ENCODE results near the gene HRG. TPM values are rescaled to one million over a fixed set of nuclear protein-coding genes. Genes with fewer than 3 reads are reported as not detected.

Gene HRG
- total and polyA plus RNA-seq, 2 of the 8 experiments (the other 6 are each of a cell fraction or from before 2014, with no cell fraction given) = 0.03 to 0.15 TPM

- no peaks in the 10 kb centered on the region for H3K36me3 ChIP-seq (ENCODE audit: control insufficient read depth in 2 of 4, insufficient read depth in 4 of 4, low read length in 3 of 4)
- no peak overlapping the region for H2BK120ac ChIP-seq (replicated peaks; ENCODE audit: low read depth, low read length)
- no peak overlapping the region for H3K4ac ChIP-seq (replicated peaks; ENCODE audit: insufficient read length, low read depth, low read length)
- FAIRE-seq (no peak), DNase-seq (ENCODE audit: low read depth in 1 of 2, low spot score in 2 of 2) (no peak)
- ChIA-PET POLR2A (ENCODE audit: partially characterized antibody) (interaction anchor here (1.0 to 2.1 kb wide), 4 partner anchors 10 to 151 kb away, joined by 3 to 5 read pairs (median 4); no protein-coding TSS in a partner anchor), CTCF (ENCODE audit: partially characterized antibody) (interaction anchor here (1.2 to 1.7 kb wide), 4 partner anchors 9 to 65 kb away, joined by 3 to 5 read pairs (median 4); no protein-coding TSS in a partner anchor)
- H4K20me1 ChIP-seq (replicated peaks in 1 of 2; ENCODE audit: control insufficient read depth in 1 of 2, insufficient read depth in 2 of 2, low read length in 2 of 2) = no peaks in the 10 kb centered on the region
- no peaks in the 10 kb centered on the region for H3K9me3 ChIP-seq (ENCODE audit: insufficient read depth in 2 of 2, low read depth in 1 of 2, low read length in 1 of 2)
- H2BK12ac ChIP-seq (ENCODE audit: low read depth, low read length) = no peak overlapping the region
- H3K9ac ChIP-seq (replicated peaks in 1 of 4; ENCODE audit: extremely low read depth in 1 of 4, low read depth in 3 of 4, low read length in 3 of 4) = no peak overlapping the region
- no peak overlapping the region for H3K4me3 ChIP-seq (ENCODE audit: extremely low read depth in 1 of 4, insufficient read depth in 2 of 4, low read depth in 3 of 4, low read length in 4 of 4)
- H2BK5ac ChIP-seq (ENCODE audit: low read depth, low read length) = no peak overlapping the region
- no peak overlapping the region for H3K14ac ChIP-seq (ENCODE audit: insufficient read length)
- no peaks in the 10 kb centered on the region for H3K79me1 ChIP-seq (ENCODE audit: low read depth, low read length)
- 91% methylated on average over 1 of the region's 1 CpG; no CpG with 5 or more reads in 1 of the 2 experiments for WGBS, 2 experiments (ENCODE audit: extremely low coverage in 1 of 2, insufficient coverage in 1 of 2, insufficient read length in 1 of 2, insufficient replicate concordance in 2 of 2, low coverage in 1 of 2, low lambda C conversion rate in 2 of 2, missing lambda C conversion rate in 1 of 2)
- no peak overlapping the region for H3K23ac ChIP-seq (ENCODE audit: insufficient read length)
- no peak overlapping the region for H3K27ac ChIP-seq (ENCODE audit: low read depth, low read length)
- H3K4me2 ChIP-seq (ENCODE audit: insufficient read depth in 1 of 2, low read depth in 2 of 2, low read length in 2 of 2) = no peak overlapping the region
- H4K8ac ChIP-seq (ENCODE audit: extremely low read depth, insufficient read depth, low read length) = no peak overlapping the region
- H3K4me1 ChIP-seq (replicated peaks in 1 of 4; ENCODE audit: control insufficient read depth in 3 of 4, insufficient read depth in 4 of 4, low read length in 3 of 4) = no peaks in the 10 kb centered on the region
- no peak overlapping the region for H2AK5ac ChIP-seq (ENCODE audit: low read depth, low read length)
- peak overlapping the region; percentile 8; the same call in 1 of the 2 replicates for H2BK15ac ChIP-seq (ENCODE audit: low read length)
- no peak overlapping the region for H3K56ac ChIP-seq (replicated peaks; ENCODE audit: insufficient read length, low read depth, low read length)
- H2BK20ac ChIP-seq (ENCODE audit: low read length) = no peak overlapping the region
- no peak overlapping the region for H4K91ac ChIP-seq (replicated peaks; ENCODE audit: insufficient read length, low read length)
- no peaks in the 10 kb centered on the region for H3K79me2 ChIP-seq (ENCODE audit: control insufficient read depth in 1 of 2, insufficient read depth in 2 of 2, low read length in 2 of 2)
- H2AFZ ChIP-seq (ENCODE audit: low read length) = no peak overlapping the region
- H3K18ac ChIP-seq (ENCODE audit: extremely low read depth, low read length) = no peak overlapping the region
- no peak overlapping the region for H4K5ac ChIP-seq (ENCODE audit: insufficient read length, low read depth, low read length)
- no peaks in the 10 kb centered on the region; the same call in 1 of the 2 replicates for H3K23me2 ChIP-seq (ENCODE audit: low read depth, low read length)
- no peaks in the 10 kb centered on the region for H3K27me3 ChIP-seq (replicated peaks in 1 of 4; ENCODE audit: control insufficient read depth in 3 of 4, extremely low read depth in 1 of 4, insufficient read depth in 3 of 4, low read length in 3 of 4)
- TF ChIP-seq SUZ12 (IDR thresholded peaks at IDR 0.05; ENCODE audit: low read length) = no peak
- no peak for TF ChIP-seq E2F6 (IDR thresholded peaks at IDR 0.05)
- no peak for TF ChIP-seq TAF1 (IDR thresholded peaks at IDR 0.05; ENCODE audit: low read depth, low read length)
- no peak for TF ChIP-seq BRCA1 (IDR thresholded peaks at IDR 0.05; ENCODE audit: low read depth, low read length)
- no peak for TF ChIP-seq PHF8 (conservative IDR thresholded peaks at IDR 0.05; ENCODE audit: low read depth, low read length)
- no peak for TF ChIP-seq ASH2L (IDR thresholded peaks at IDR 0.05; ENCODE audit: low read length)
- TF ChIP-seq RBBP5 (IDR thresholded peaks at IDR 0.05; ENCODE audit: borderline replicate concordance, low read depth, low read length) = no peak
- no peak for TF ChIP-seq KDM4A (IDR thresholded peaks at IDR 0.05; ENCODE audit: low read depth, low read length, severe bottlenecking)
These were observed 13.3 kb downstream of the HRG start for GRCh38 chr3:186679151-186679550.
